DND-41 (cell line): ENCODE results near the gene FXYD2.

Source experiments
- ATAC-seq: fragments of 200-7000 bp; cut with Tn5 transposase; 3 replicates; pipeline ENCODE4 v1.9.1; 2021; ENCODE audit warnings: low read depth; ENCODE audit not compliant: insufficient read depth
- DNase-seq: peaks from one replicate; pipeline ENCODE4 v3.0.0-alpha.2; 2020
- H2AFZ ChIP-seq: 2 replicates; pipeline ENCODE4 v1.6.0; 2012; ENCODE audit warnings: low read depth, low read length
- H3K27ac ChIP-seq: 2 replicates; pipeline ENCODE4 v1.5.1; 2012; ENCODE audit warnings: low read length, inconsistent platforms
- H3K27me3 ChIP-seq: fragments of 200-600 bp; sonication (generic); 2 replicates; pipeline ENCODE4 v1.6.0; 2012; ENCODE audit warnings: low read length, mild to moderate bottlenecking, inconsistent platforms; ENCODE audit not compliant: insufficient read depth, poor library complexity
- H3K36me3 ChIP-seq: 2 replicates; pipeline ENCODE4 v1.5.1; 2012; ENCODE audit warnings: low read length, inconsistent platforms; ENCODE audit not compliant: insufficient read depth
- H3K4me1 ChIP-seq: 2 replicates; pipeline ENCODE4 v1.5.1; 2012; ENCODE audit warnings: mild to moderate bottlenecking, low read length; ENCODE audit not compliant: insufficient read depth
- H3K4me2 ChIP-seq: 2 replicates; pipeline ENCODE4 v1.6.0; 2012; ENCODE audit warnings: mild to moderate bottlenecking, moderate library complexity, low read length, inconsistent platforms; ENCODE audit not compliant: insufficient read depth
- H3K4me3 ChIP-seq, 2 experiments: fragments of 200-600 bp in 1 of 2; shearing (Covaris generic) in 1 of 2; 2 replicates each; pipeline ENCODE4 v1.5.1; 2012 to 2016; ENCODE audit warnings: inconsistent platforms in 2 of 2, low read length in 2 of 2, mild to moderate bottlenecking in 2 of 2, low read depth in 1 of 2, moderate library complexity in 1 of 2
- H3K79me2 ChIP-seq: 2 replicates; pipeline ENCODE4 v1.6.0; 2012; ENCODE audit warnings: low read length, inconsistent platforms; ENCODE audit not compliant: insufficient read depth
- H3K9ac ChIP-seq: 2 replicates; pipeline ENCODE4 v1.6.0; 2012; ENCODE audit warnings: low read depth, mild to moderate bottlenecking, inconsistent platforms, low read length, moderate library complexity
- H3K9me3 ChIP-seq: 2 replicates; pipeline ENCODE4 v1.5.1; 2012; ENCODE audit warnings: low read length, moderate library complexity, mild to moderate bottlenecking, inconsistent platforms; ENCODE audit not compliant: insufficient read depth, severe bottlenecking
- H4K20me1 ChIP-seq: 2 replicates; pipeline ENCODE4 v1.6.0; 2012; ENCODE audit warnings: low read length; ENCODE audit not compliant: insufficient read depth
- CTCF ChIP-seq: IDR thresholded peaks from 2 replicates; pipeline ENCODE4 v1.5.1; 2012; ENCODE audit warnings: borderline replicate concordance, low read length, moderate library complexity, mild to moderate bottlenecking; ENCODE audit not compliant: poor library complexity, severe bottlenecking; ENCODE audit errors: extremely low read depth
- EZH2 ChIP-seq: IDR thresholded peaks from 3 replicates; pipeline ENCODE4 v1.6.1; 2012; ENCODE audit warnings: borderline replicate concordance, low read depth, mild to moderate bottlenecking, moderate library complexity, low read length, inconsistent platforms; ENCODE audit not compliant: severe bottlenecking

FXYD2 gene

DNA sequence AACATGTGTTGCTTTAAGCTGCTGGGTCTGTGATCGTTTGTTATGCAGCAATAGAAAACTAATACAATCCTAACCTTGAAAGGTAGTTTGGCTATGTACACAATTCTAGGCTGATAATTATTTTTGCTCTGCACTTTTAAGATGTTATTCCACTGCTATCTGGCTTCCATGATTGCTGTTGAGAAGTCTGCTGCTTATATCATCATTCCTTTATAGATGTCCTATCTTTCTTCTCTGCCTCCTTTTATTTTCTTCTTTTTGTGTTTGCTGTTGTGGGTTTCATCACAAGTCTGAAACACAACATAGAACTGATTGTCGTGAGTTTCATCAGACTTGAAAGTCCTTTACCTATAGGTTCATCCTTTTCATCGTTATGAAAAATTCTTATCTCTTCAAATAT lies 27.8 kb upstream of the FXYD2 start:
- peaks cover 12% of the 10 kb centered on the region; the same call in 1 of the 2 replicates for H4K20me1 ChIP-seq
- no peaks in the 10 kb centered on the region for H3K27me3 ChIP-seq
- no peaks in the 10 kb centered on the region for H3K9me3 ChIP-seq
- no peak for DNase-seq
- TF ChIP-seq EZH2 (no peak), CTCF (no peak)
- no peak overlapping the region for H3K4me3 ChIP-seq
- no peaks in the 10 kb centered on the region for H3K4me1 ChIP-seq
- no peak for ATAC-seq
- H3K4me2 ChIP-seq, result no peak overlapping the region
- no peak overlapping the region for H2AFZ ChIP-seq
- H3K9ac ChIP-seq, result no peak overlapping the region
- H3K36me3 ChIP-seq, result peaks cover 28% of the 10 kb centered on the region; the same call in 1 of the 2 replicates
- H3K27ac ChIP-seq, result no peak overlapping the region
- peaks cover 66% of the 10 kb centered on the region for H3K79me2 ChIP-seq

GRCh38 chr11:117851852-117852251 lies 27.3 kb upstream of the FXYD2 start:
- TF ChIP-seq EZH2, result no peak
- no peak for TF ChIP-seq CTCF
- H3K9ac ChIP-seq, result no peak overlapping the region
- no peak overlapping the region for H3K27ac ChIP-seq
- no peak for DNase-seq
- H3K79me2 ChIP-seq, result peaks cover 62% of the 10 kb centered on the region
- H3K27me3 ChIP-seq, result no peaks in the 10 kb centered on the region
- no peak overlapping the region for H2AFZ ChIP-seq
- H4K20me1 ChIP-seq, result peaks cover 9% of the 10 kb centered on the region; the same call in 1 of the 2 replicates
- ATAC-seq, result peak; percentile 29; the same call in 1 of the 3 replicates
- H3K36me3 ChIP-seq, result peaks cover 24% of the 10 kb centered on the region; the same call in 1 of the 2 replicates
- H3K4me3 ChIP-seq, result no peak overlapping the region
- no peaks in the 10 kb centered on the region for H3K9me3 ChIP-seq
- H3K4me2 ChIP-seq, result no peak overlapping the region
- H3K4me1 ChIP-seq, result no peaks in the 10 kb centered on the region

DNA sequence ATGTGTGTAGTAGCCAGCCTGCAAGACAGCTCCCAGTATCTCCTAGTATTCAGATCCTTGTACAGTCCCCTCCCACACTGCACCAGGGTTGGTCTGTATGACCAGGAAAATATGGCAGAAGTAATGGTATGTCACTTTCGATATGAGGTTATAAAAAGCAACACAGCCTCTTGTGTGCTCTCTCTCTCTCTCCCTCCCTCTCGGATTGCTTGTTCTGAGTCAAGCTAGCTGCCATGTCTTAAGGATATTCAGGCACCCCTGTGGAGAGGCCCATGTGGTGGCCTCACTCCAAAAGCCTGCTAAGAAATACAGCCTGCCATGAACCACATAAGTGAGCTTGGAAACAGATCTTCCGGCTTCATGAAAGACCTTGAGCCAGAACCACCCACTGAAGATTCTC lies 26.6 kb upstream of the FXYD2 start:
- no peak overlapping the region for H3K4me3 ChIP-seq
- TF ChIP-seq EZH2, result no peak
- TF ChIP-seq CTCF, result no peak
- H3K27me3 ChIP-seq, result no peaks in the 10 kb centered on the region
- H3K9ac ChIP-seq, result no peak overlapping the region
- peaks cover 55% of the 10 kb centered on the region for H3K79me2 ChIP-seq
- H3K36me3 ChIP-seq, result peaks cover 19% of the 10 kb centered on the region; the same call in 1 of the 2 replicates
- H4K20me1 ChIP-seq, result peaks cover 5% of the 10 kb centered on the region; the same call in 1 of the 2 replicates
- H3K4me2 ChIP-seq, result no peak overlapping the region
- H3K4me1 ChIP-seq, result no peaks in the 10 kb centered on the region
- no peaks in the 10 kb centered on the region for H3K9me3 ChIP-seq
- ATAC-seq, result 0 out of 3 replicates have a peak, but pooled peaks have one; percentile 31
- DNase-seq, result no peak
- H2AFZ ChIP-seq, result no peak overlapping the region
- no peak overlapping the region for H3K27ac ChIP-seq
